Trophoblast cell (in vitro differentiated cells and primary cell): ENCODE measurements around the gene C7orf25. TPM values are rescaled to one million over a fixed set of nuclear protein-coding genes. Genes with fewer than 3 reads are reported as not detected.
A peak's percentile ranks its signal among the peaks of the same experiment; 100 is the strongest.

Source experiments
- DNase-seq, 2 donors: peaks; one replicate each; pipeline ENCODE4 v3.0.0-alpha.2; 2016
- H2AFZ ChIP-seq: 2 replicates; pipeline ENCODE4 v1.6.1; 2013; ENCODE audit warnings: low read length, moderate library complexity, mild to moderate bottlenecking; ENCODE audit not compliant: insufficient read depth, poor library complexity
- H2AK5ac ChIP-seq: 2 replicates; pipeline ENCODE4 v1.6.1; 2013; ENCODE audit warnings: mild to moderate bottlenecking, low read length
- H2BK120ac ChIP-seq: 2 replicates; pipeline ENCODE4 v1.6.1; 2013; ENCODE audit warnings: low read length, mild to moderate bottlenecking, moderate library complexity; ENCODE audit not compliant: insufficient read depth, poor library complexity
- H2BK12ac ChIP-seq: 2 replicates; pipeline ENCODE4 v1.6.1; 2013; ENCODE audit warnings: mild to moderate bottlenecking, low read length, moderate library complexity
- H2BK5ac ChIP-seq: 2 replicates; pipeline ENCODE4 v1.6.1; 2013; ENCODE audit warnings: low read length, low read depth, moderate library complexity, mild to moderate bottlenecking; ENCODE audit not compliant: poor library complexity
- H3K14ac ChIP-seq: 2 replicates; pipeline ENCODE4 v1.6.1; 2013; ENCODE audit warnings: mild to moderate bottlenecking, low read length
- H3K18ac ChIP-seq: 2 replicates; pipeline ENCODE4 v1.6.1; 2013; ENCODE audit warnings: mild to moderate bottlenecking, low read length
- H3K23ac ChIP-seq: 2 replicates; pipeline ENCODE4 v1.6.1; 2013; ENCODE audit warnings: low read length
- H3K27ac ChIP-seq: 2 replicates; pipeline ENCODE4 v1.5.1; 2013; ENCODE audit warnings: low read depth, mild to moderate bottlenecking, inconsistent platforms, low read length, moderate library complexity
- H3K27me3 ChIP-seq: 2 replicates; pipeline ENCODE4 v1.6.1; 2013; ENCODE audit warnings: inconsistent platforms, mild to moderate bottlenecking, low read length, moderate library complexity; ENCODE audit not compliant: insufficient read depth
- H3K36me3 ChIP-seq, 2 experiments: 1 replicate in 1 of 2; 2 replicates in 1 of 2; pipeline ENCODE4 v1.6.1; 2013; ENCODE audit warnings: low read length in 2 of 2, mild to moderate bottlenecking in 2 of 2, moderate library complexity in 1 of 2; ENCODE audit not compliant: insufficient read depth in 2 of 2, control insufficient read depth in 1 of 2
- H3K4ac ChIP-seq: 2 replicates; pipeline ENCODE4 v1.6.1; 2013; ENCODE audit warnings: low read depth, mild to moderate bottlenecking, low read length, moderate library complexity
- H3K4me1 ChIP-seq, 2 experiments: 1 replicate in 1 of 2; 2 replicates in 1 of 2; pipeline ENCODE4 v1.6.1; 2013; ENCODE audit warnings: low read length in 2 of 2, mild to moderate bottlenecking in 2 of 2, moderate library complexity in 1 of 2; ENCODE audit not compliant: insufficient read depth in 2 of 2, control insufficient read depth in 1 of 2
- H3K4me2 ChIP-seq: 2 replicates; pipeline ENCODE4 v1.6.1; 2013; ENCODE audit warnings: inconsistent platforms, mild to moderate bottlenecking, low read length, moderate library complexity
- H3K4me3 ChIP-seq: 2 replicates; pipeline ENCODE4 v1.5.1; 2013; ENCODE audit warnings: mild to moderate bottlenecking, low read depth, low read length, inconsistent platforms
- H3K79me1 ChIP-seq: one replicate; pipeline ENCODE4 v1.6.1; 2013; ENCODE audit warnings: low read length
- H3K79me2 ChIP-seq: 2 replicates; pipeline ENCODE4 v1.6.1; 2013; ENCODE audit warnings: low read length, mild to moderate bottlenecking; ENCODE audit not compliant: control insufficient read depth, insufficient read depth, poor library complexity
- H3K9ac ChIP-seq: 2 replicates; pipeline ENCODE4 v1.6.1; 2013; ENCODE audit warnings: mild to moderate bottlenecking, low read length
- H3K9me3 ChIP-seq: 2 replicates; pipeline ENCODE4 v1.6.1; 2013; ENCODE audit warnings: low read depth, mild to moderate bottlenecking, control low read depth, inconsistent platforms, low read length; ENCODE audit not compliant: insufficient read depth
- H4K12ac ChIP-seq: 2 replicates; pipeline ENCODE4 v1.6.1; 2013; ENCODE audit warnings: low read depth, mild to moderate bottlenecking, low read length, moderate library complexity
- H4K8ac ChIP-seq: 2 replicates; pipeline ENCODE4 v1.6.1; 2013; ENCODE audit warnings: low read depth, mild to moderate bottlenecking, low read length, moderate library complexity
- H4K91ac ChIP-seq: one replicate; pipeline ENCODE4 v1.6.1; 2013; ENCODE audit warnings: low read depth, mild to moderate bottlenecking, low read length, moderate library complexity
- WGBS: extraction: QIAGEN DNeasy Blood & Tissue Kit; methylation state at CpG from one replicate; pipeline ENCODE4 v1.1.7; 2013; ENCODE audit warnings: missing lambda C conversion rate; ENCODE audit not compliant: insufficient read length, insufficient coverage; ENCODE audit errors: extremely low coverage; 5-methylcytosine and 5-hydroxymethylcytosine counted together
- polyA plus RNA-seq: library from polyadenylated mRNA; stranded (reverse); fragments of 200-250 nt; gene quantifications from 2 replicates; pipeline ENCODE4 v1.2.3, GENCODE V29; 2013

Gene C7orf25
- polyA plus RNA-seq: 3.9 and 4.7 TPM in 2 replicates

- H3K14ac ChIP-seq: peak within 1 kb of the TSS; percentile 86
- peaks cover 6% of the 10 kb centered on the region for H3K79me2 ChIP-seq
- no peak within 1 kb of the TSS for H2AK5ac ChIP-seq
- peak within 1 kb of the TSS; percentile 36 for H2BK120ac ChIP-seq
- peak within 1 kb of the TSS; percentile 70 for H2BK5ac ChIP-seq
- H3K4ac ChIP-seq: peak within 1 kb of the TSS; percentile 72
- H2BK12ac ChIP-seq: no peak within 1 kb of the TSS
- peaks cover 0 to 2% of the 10 kb centered on the region in 2 experiments for H3K4me1 ChIP-seq
- H3K27me3 ChIP-seq: no peaks in the 10 kb centered on the region
- DNase-seq: peak; percentile 93 to 96
- H2AFZ ChIP-seq: peak within 1 kb of the TSS; percentile 83
- H3K79me1 ChIP-seq: peaks cover 7% of the 10 kb centered on the region
- peaks cover 3 to 8% of the 10 kb centered on the region in 2 experiments for H3K36me3 ChIP-seq
- peak within 1 kb of the TSS; percentile 90 for H4K91ac ChIP-seq
- no peaks in the 10 kb centered on the region for H3K9me3 ChIP-seq
- peak within 1 kb of the TSS; percentile 98 for H4K8ac ChIP-seq
- H3K23ac ChIP-seq: no peak within 1 kb of the TSS
- no CpG with 5 or more reads among the region's 95 CpGs for WGBS
- H3K9ac ChIP-seq: peak within 1 kb of the TSS; percentile 70
- peak within 1 kb of the TSS; percentile 75 for H3K18ac ChIP-seq
- H3K27ac ChIP-seq: peak within 1 kb of the TSS; percentile 68
- peak within 1 kb of the TSS; percentile 86 for H3K4me3 ChIP-seq
- peak within 1 kb of the TSS; percentile 82 for H3K4me2 ChIP-seq
- peak within 1 kb of the TSS; percentile 94 for H4K12ac ChIP-seq
Observed at GRCh38 chr7:42911454-42912447, at the start of gene C7orf25. Gene C7orf25, minus strand, starts transcription at chr7:42912070. Its CDS starts 1,170 bp downstream, at chr7:42910900.

GRCh38 chr7:42961170-42961569, 49.3 kb upstream of the C7orf25 start:
- H3K36me3 ChIP-seq: no peaks in the 10 kb centered on the region
- no peak overlapping the region for H2AK5ac ChIP-seq
- WGBS: no CpG with 5 or more reads among the region's 2 CpGs
- H3K9me3 ChIP-seq: no peaks in the 10 kb centered on the region
- no peak overlapping the region for H4K8ac ChIP-seq
- no peaks in the 10 kb centered on the region for H3K27me3 ChIP-seq
- H3K79me2 ChIP-seq: no peaks in the 10 kb centered on the region
- no peak overlapping the region for H2BK12ac ChIP-seq
- no peak overlapping the region for H2AFZ ChIP-seq
- H2BK5ac ChIP-seq: no peak overlapping the region
- H3K27ac ChIP-seq: no peak overlapping the region
- no peak overlapping the region for H3K4ac ChIP-seq
- no peak overlapping the region for H4K91ac ChIP-seq
- H2BK120ac ChIP-seq: no peak overlapping the region
- H3K79me1 ChIP-seq: no peaks in the 10 kb centered on the region
- H3K9ac ChIP-seq: no peak overlapping the region
- H3K14ac ChIP-seq: no peak overlapping the region
- no peak overlapping the region for H4K12ac ChIP-seq
- H3K18ac ChIP-seq: no peak overlapping the region
- DNase-seq: peak; percentile 37 to 55
- no peak overlapping the region for H3K4me3 ChIP-seq
- H3K23ac ChIP-seq: no peak overlapping the region
- H3K4me1 ChIP-seq: peaks cover 5 to 8% of the 10 kb centered on the region in 2 experiments
- H3K4me2 ChIP-seq: no peak overlapping the region

DNA sequence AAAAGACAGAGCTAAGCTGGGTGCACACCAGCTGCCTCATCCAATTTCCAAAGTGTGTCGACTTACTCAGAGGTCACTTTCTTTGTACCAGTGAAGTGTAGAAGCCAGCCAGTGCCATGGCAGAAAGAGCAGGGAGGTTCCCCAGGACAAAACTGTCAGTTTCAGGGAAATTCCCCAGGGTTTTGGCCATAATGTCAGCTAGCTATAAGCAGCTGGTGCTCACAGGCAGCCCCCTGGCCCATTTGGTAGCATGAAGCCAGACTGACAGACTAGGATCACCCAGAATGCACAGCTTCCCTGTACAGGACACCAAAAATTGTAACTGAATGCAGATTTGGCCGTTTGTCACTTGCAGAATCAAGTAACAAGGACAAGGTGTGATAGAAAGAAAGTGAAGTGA, 48.9 kb upstream of the C7orf25 start:
- no peak overlapping the region for H3K14ac ChIP-seq

DNA sequence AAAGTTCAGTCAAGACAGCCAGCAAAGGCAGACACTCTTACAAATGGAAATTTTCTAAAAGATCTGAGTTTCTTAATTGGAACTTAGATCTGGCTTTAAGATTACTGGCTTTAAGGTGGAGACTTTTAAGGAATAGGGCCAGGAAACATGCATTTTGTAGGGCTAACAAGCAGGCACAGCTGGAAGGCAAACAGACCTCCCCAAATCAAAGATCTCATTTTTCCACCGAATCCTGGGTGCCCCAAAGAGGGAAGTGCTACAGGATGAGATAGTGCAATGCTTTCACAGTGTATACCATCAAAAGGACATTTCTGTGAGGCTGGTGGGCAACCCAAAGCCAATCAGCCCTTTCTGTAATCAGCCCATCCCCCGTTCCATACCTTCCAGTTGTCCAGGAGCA, 47.7 kb upstream of the C7orf25 start:
- no peaks in the 10 kb centered on the region for H3K9me3 ChIP-seq
- no peak overlapping the region for H3K18ac ChIP-seq
- H3K27ac ChIP-seq: no peak overlapping the region
- no peak overlapping the region for H4K91ac ChIP-seq
- H3K23ac ChIP-seq: no peak overlapping the region
- no peak overlapping the region for H3K14ac ChIP-seq
- H2AK5ac ChIP-seq: no peak overlapping the region
- H3K4me2 ChIP-seq: no peak overlapping the region
- H2BK5ac ChIP-seq: no peak overlapping the region
- no peak overlapping the region for H2BK120ac ChIP-seq
- peaks cover 0 to under 1% of the 10 kb centered on the region in 2 experiments for H3K4me1 ChIP-seq
- no peaks in the 10 kb centered on the region for H3K79me1 ChIP-seq
- H3K4me3 ChIP-seq: no peak overlapping the region
- H2BK12ac ChIP-seq: no peak overlapping the region
- no peak for DNase-seq
- no peak overlapping the region for H3K4ac ChIP-seq
- no peaks in the 10 kb centered on the region for H3K79me2 ChIP-seq
- no peaks in the 10 kb centered on the region for H3K27me3 ChIP-seq
- H3K9ac ChIP-seq: no peak overlapping the region
- no peak overlapping the region for H2AFZ ChIP-seq
- H4K12ac ChIP-seq: no peak overlapping the region
- no peaks in the 10 kb centered on the region for H3K36me3 ChIP-seq
- no CpG with 5 or more reads among the region's 2 CpGs for WGBS
- no peak overlapping the region for H4K8ac ChIP-seq

More for the DNA sequence above, 48.9 kb upstream of the C7orf25 start:
- H3K79me1 ChIP-seq: no peaks in the 10 kb centered on the region
- no peak overlapping the region for H2BK5ac ChIP-seq
- no peak overlapping the region for H2AFZ ChIP-seq
- H3K36me3 ChIP-seq: no peaks in the 10 kb centered on the region
- no peak overlapping the region for H4K8ac ChIP-seq
- H2AK5ac ChIP-seq: no peak overlapping the region
- no peak overlapping the region for H3K23ac ChIP-seq
- H2BK120ac ChIP-seq: no peak overlapping the region
- H3K4me2 ChIP-seq: no peak overlapping the region
- H3K79me2 ChIP-seq: no peaks in the 10 kb centered on the region
- no peak overlapping the region for H3K18ac ChIP-seq
- H3K9me3 ChIP-seq: no peaks in the 10 kb centered on the region
- no peak overlapping the region for H4K12ac ChIP-seq
- H3K4ac ChIP-seq: no peak overlapping the region
- WGBS: no CpG with 5 or more reads among the region's 2 CpGs
- H2BK12ac ChIP-seq: no peak overlapping the region
- no peak overlapping the region for H4K91ac ChIP-seq
- no peak overlapping the region for H3K4me3 ChIP-seq
- no peak for DNase-seq
- H3K27ac ChIP-seq: no peak overlapping the region
- peaks cover 5 to 8% of the 10 kb centered on the region in 2 experiments for H3K4me1 ChIP-seq
- no peak overlapping the region for H3K9ac ChIP-seq
- H3K27me3 ChIP-seq: no peaks in the 10 kb centered on the region
